ENCODE measurements around the gene CTAGE4.
"Not testable (repeated sequence)": the region's sequence is repeated elsewhere in the genome, so short reads cannot be mapped to it uniquely, and the experiment has no call there.

Gene CTAGE4, protein sequence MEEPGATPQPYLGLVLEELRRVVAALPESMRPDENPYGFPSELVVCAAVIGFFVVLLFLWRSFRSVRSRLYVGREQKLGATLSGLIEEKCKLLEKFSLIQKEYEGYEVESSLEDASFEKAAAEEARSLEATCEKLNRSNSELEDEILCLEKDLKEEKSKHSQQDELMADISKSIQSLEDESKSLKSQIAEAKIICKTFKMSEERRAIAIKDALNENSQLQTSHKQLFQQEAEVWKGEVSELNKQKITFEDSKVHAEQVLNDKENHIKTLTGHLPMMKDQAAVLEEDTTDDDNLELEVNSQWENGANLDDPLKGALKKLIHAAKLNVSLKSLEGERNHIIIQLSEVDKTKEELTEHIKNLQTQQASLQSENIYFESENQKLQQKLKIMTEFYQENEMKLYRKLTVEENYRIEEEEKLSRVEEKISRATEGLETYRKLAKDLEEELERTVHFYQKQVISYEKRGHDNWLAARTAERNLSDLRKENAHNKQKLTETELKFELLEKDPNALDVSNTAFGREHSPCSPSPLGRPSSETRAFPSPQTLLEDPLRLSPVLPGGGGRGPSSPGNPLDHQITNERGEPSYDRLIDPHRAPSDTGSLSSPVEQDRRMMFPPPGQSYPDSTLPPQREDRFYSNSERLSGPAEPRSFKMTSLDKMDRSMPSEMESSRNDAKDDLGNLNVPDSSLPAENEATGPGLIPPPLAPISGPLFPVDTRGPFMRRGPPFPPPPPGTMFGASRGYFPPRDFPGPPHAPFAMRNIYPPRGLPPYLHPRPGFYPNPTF

DNA sequence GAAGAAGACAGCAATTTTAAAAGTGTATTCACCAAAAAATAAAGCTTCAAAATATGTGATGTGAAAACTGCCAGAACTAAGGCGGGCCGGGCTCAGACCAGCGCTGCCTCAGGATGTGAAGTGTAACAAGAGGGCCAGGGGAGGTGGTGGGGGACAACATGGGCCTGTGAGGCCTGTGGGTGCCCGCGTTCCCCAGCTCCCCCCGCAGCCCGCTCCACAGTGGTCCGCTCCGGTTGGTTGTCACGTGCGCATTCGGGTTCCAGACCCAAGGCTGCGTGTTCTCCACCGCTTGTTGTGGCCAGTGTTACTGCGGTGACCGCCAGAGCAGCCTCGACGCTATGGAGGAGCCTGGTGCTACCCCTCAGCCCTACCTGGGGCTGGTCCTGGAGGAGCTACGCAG, at the start of gene CTAGE4:
Gene CTAGE4 (plus strand): TSS at position 301 of the 400 bp plus-strand sequence. CDS start 38 bp downstream, at position 339.
- not testable (repeated sequence) for DNase-seq

DNA sequence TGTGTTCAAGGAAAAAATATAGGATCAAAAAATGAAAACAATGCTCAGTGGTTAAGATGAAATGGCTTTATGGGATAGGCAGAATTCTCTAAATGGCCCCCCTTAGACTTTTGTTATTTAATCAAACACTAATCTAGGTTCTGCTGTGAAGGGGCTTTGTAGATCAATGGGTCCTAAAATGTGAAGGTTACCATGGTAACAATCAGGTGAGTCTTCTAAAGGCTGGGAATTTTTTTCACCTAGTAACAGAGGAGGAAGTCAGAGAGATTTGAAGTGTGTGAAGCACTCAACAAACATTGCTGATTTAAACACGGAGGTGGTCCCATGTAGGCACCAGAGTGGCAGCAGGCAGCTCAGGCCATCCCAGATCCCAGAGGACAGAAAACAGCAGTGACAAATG, 49.1 kb upstream of the CTAGE4 start:
- DNase-seq, result no peak

DNA sequence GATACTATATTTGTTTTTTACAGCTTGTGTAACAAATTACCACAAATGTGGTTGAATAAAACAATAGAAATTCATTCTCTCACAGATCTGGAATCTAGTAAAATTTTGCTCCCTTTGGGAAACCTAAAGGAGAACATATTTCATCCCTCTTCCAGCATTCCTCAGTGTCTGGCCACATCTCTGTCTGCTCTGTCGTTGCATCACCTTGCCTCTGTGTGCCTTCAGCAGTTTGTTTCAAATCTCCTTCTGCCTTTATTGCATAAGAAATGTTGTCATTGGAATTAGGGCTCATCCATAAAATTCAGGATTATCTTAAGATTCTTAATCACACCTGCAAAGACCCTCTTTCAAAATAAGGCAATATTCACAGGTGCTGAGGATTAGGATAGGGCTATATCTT, 45.8 kb upstream of the CTAGE4 start:
- DNase-seq, result no peak

DNA sequence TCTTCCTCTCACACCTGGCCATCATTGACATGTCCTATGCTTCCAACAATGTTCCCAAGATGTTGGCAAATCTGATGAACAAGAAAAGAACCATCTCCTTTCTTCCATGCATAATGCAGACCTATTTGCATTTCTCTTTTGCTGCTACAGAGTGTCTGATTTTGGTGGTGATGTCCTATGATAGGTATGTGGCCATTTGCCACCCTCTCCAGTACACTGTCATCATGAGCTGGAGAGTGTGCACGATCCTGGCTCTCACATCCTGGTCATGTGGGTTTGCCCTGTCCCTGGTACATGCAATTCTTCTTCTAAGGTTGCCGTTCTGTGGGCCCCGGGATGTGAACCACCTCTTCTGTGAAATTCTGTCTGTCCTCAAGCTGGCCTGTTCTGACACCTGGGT, 41.1 kb upstream of the CTAGE4 start:
- DNase-seq, result no peak

DNA sequence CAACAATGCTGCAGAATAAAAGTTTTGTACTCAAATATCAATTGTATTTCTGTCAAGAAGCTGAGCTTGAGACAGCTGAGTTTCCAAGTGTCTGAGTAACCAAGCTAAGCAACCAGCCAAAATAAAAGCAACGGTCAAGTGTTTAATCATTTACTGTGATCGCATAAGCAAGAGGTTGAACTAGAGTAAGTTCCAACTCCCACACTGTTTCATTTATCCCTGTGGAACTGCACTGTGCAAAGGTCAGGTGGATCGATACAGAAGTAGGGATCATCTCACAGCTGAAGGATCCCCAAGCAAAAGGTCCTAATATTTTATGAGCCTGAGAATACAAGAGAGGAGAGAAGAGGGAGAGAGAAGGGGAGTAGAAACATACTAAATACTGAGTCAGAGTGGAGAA, 38.8 kb upstream of the CTAGE4 start:
- DNase-seq, result no peak

DNA sequence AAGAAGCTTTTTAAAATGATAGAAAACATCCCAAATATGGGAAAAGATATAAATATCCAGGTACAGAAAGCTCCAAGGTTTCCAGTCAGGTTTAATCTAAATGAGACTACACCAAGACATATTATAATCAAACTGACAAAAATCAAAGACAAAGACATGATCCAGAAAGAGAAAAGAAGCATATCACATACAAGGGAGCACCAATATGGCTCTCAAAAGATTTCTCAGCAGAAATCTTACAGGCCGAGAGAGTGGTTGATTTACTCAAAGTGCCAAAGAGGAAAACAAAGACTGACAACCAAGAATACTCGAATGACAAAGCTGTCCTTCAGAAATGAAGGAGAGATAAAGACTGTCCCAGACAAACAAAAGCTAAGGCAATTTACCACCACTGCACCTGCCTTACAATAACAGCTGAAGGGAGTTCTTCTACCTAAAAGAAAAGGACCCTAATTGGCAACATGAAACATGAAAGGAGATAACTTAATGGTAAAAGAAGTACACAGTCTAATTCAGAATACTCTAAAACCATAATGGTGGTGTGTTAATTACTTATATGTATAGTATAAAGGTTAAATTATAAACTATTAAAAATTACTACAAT, 34.9 kb upstream of the CTAGE4 start:
- DNase-seq, result no peak

DNA sequence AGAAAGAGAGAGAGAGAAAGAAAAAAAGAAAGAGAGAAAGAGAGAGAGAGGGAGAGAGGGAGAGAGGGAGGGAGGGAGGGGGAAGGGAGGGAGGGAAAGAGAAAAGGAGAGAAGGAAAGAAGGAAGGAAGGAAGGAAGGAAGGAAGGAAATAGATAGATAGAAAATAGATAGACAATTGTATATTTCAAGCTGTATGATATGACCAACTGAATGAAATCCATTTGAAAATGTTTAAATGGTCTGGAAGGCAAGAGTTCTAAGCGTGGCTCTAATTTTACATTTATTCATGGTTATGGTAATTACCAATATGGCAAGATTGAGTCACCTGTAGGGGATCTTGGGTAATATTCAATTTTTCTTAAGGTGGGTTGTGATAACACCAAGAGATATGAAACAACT, 24.4 kb upstream of the CTAGE4 start:
- DNase-seq, result no peak

DNA sequence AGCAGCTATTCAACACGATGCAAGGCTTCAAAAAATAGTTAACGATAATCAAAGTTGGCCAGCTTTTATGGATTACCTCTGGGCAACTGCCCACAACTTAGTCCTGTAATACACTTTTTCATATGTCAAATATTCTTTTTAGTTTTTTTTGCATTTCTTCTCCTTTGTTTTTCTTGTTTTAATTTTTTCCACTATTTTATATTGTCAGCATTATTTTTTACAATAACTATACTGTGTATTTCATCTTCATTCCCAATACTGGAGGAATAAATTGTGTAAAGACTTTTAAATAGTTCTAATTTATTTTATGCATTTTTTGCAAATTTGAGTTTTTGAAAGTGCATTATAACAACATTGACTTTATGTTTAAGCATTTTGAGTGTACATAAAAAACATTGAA, 18.5 kb upstream of the CTAGE4 start:
- DNase-seq, result no peak

DNA sequence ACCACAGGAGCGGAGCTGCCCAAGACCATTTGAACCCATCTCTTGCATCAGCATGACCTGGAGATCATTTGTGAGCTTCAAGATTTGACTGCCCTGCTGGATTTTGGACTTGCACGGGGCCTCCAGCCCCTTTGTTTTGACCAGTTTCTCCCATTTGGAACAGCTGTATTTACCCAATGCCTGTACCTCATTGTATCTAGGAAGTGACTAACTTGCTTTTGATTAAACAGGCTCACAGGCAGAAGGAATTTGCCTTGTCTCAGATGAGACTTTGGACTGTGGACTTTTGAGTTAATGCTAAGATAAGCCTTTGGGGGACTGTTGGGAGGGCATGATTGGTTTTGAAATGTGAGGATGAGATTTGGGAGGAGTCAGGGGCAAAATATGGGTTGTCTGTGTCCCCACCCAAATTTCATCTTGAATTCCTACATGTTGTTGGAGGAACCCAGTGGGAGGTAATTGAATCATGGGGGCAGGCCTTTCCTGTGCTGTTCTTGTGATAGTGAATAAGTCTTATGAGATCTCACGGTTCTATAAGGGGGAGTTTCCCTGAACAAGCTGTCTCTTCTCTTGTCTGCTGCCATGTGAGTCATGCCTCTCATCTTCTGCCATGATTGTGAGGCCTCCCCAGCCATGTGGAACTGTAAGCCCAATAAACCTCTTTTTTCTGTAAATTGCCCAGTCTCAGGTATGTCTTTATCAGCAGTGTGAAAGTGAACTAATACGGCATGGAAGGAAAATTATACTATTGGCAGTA, 11.5 kb upstream of the CTAGE4 start:
- DNase-seq, result not testable (repeated sequence)

DNA sequence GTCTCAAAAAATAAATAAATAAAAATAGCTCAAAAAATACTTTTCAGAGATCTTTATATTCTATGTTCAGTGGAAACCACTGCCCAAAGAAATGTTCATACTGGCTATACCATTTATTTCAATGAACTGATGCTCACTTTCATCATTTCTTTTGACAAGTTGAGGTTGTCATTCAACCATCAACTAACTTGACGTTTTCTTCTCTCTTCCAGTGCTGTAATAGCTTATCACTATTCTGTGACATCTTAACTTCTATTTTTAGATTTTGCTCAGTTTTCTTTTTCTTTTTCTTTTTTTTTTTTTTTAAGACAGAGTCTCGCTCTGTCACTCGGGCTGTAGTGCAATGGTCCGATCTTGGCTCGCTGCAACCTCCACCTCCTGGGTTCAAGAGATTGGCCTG, 8.7 kb upstream of the CTAGE4 start:
- DNase-seq, result no peak

DNA sequence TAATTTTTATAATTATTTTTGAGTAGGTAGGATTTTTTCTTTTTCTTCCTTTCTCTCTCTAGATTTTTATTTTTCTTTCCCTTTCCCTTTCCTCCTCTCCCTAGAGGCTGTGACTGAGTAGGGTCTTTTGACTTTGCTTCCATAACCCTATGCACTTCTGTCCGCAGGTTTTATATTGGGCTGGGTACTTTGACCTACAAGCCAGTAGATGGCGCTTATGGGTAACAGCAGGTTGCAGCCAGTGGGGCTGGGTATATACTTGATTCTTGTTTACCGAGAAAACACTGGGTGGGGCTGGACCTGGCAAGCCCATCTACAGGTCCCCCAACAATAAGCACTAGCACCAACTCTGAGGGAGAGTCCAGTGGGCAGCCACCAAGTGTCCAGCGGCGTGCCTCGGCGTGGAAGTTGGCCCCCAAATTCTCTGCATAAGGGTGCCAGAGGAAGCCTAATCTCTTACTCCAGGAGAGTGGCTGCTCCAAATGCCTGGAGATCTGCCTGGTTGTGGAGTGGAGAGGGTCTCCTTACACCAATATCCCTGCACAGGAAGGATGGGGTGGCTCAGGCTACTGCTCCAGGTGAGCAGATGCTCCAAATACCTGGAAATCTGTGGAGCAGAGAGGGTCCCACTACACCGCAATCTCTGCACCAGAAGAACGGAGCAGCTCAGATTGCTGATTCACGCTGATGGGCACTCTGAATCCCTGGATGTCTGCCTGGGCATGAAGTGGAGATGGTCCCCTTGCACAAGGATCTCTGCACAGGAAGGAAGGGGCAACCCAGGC, 4.7 kb upstream of the CTAGE4 start:
- not testable (repeated sequence) for DNase-seq

DNA sequence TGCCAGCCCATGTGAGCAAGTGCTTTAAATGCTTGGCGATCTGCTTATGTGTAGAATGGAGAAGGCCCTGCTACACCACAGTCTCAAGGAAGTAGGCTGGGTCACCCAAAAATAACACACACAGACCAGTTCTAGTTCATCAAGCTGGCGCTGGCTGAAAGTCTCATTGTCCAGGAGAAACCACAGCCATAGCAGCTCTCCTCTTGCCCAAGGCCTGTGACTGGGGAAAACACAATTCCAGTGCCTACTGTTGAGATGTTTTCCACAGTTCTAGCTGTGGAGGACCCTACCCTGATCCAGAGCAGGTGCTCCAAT, 4.1 kb upstream of the CTAGE4 start:
- DNase-seq, result not testable (repeated sequence)

DNA sequence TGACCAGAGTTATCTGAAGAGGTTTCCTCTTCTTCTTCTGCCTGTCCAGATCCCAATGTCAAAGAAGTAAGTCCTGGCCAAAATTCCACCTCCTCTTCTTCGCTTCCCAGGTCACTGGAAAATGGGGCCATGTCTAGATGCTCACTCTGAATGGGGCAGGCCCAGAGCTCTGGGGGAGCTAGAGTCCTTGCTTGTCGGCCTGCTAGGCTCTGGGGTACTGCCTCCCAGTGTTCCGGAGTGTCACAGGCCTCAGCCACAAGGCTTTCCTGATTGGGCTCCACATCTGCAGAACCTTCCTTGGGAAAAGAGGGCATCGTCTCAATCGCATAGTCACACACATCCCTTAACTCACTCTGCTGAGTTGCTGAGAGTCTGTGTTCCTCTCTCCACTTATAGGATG, 4.6 kb downstream of the CTAGE4 start:
- DNase-seq, result not testable (repeated sequence)

DNA sequence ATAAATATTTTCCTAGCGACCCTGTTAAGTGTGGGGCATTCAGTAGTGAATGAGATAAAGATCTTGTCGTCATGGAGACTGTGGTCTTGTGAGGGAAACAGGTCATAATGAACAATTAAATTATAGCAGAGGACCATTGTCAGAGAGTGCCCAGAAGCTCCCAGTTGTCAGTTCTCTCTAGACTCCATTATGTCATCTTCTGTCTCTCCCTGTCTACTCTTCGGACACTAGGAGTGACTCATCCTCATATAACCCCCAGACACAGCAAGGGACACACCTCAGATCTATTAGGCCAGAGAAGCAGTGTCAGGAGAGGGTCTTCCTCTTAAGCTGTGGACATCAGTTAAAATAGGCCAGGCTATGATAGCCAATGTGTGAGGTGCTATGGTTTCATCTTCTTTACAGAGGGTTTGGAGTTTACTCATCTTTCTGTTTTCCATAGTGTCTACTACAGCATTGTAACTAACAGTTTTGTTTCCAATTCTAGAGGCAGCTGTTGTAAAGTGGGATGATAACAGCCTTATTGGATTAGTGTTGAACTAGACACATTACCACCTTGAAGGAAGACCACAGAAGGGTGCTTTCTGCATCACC, 5.4 kb downstream of the CTAGE4 start:
- DNase-seq, result not testable (repeated sequence)

DNA sequence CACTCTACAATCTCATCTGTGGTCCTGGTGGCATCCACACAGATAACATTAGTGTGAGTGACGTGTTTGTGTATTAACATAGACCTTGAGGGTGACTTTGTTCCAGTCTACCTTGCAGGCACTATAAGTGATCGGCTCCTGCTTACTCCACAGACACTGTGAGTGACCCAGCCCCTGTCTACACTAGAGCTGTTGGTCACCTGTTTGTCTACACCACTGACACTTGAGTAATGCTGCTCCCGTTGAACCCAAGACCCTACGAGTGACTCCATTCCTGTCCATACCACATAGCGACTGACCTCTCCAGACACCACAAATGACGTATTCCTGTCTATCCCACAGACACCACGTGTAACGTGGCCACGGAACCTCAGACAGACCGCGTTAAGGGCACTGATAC, 10.5 kb downstream of the CTAGE4 start:
- not testable (repeated sequence) for DNase-seq

DNA sequence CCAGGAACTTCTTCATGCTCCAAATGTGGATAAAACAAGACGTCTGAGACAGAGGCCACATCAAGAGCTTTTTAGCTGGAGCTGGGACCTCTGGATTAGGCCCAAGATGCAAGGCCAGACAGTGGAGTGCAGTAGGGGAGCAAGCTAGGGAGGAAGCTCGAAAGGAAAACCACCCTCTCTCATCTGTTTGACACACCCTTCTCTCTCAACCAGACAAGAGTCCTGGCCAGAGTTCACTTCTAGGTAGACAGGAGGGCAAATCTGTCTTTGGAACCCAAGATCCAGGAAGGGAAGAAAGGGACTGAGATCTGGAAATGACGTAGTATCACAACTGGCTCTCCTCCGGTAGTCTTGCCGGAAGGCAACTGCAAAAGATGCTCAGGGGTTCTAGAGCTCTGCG, 11.2 kb downstream of the CTAGE4 start:
- not testable (repeated sequence) for DNase-seq

DNA sequence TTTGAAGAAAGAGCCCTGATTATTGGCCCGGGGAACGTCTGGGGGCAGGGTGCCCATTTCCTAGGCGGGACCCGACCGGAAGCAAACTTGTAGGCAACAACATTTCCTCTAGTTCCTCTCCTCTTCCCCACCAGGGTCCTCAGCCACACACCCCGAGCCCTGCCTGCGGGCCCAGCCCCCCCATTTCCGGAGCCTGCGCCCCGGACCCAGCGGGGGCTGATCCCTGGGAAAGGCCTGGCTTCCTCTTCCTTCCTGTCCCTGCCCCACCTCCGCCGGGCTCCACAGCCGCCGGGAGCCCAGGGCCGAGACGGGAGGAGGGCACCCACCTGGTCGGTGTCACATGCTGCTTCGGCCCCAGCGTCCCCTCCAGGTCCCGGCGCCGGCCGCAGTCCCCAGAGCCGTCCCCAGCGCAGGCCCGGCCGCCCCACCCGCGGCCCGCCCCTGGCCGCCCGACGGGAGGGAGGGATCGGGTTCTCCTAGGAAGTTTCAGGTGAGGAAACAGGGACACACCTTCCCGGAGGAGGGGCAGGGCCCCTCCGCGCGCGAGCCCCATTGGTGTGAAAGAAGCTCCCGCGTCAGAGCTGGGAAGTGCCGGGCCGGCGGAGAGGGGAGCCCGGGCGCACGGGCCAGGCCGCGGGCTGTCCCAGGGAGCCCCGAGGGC, 12.1 kb downstream of the CTAGE4 start, which contains the start of gene ARHGEF35:
Gene ARHGEF35 (minus strand): TSS at position 622 of the 661 bp plus-strand sequence. CDS start 7,450 bp downstream, outside the sequence.
- not testable (repeated sequence) for DNase-seq

DNA sequence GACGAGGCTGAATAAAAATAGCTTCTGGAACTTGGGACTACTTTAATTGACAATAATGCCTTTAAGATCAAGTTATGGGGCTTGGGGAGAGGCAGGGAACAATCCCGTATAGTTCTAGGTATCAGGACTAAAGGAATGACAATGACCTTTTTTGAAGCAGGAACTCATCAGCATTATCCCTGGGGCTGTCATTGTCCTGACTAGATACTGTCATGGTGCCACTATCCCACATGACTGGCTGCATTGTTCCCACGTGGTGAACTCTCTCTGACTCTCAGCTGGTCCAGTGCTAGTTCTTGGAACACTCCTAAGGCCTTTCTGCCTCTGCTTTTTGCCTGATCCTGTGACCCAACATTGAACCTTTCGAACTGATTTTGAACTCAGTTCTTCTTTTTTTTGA, 15.7 kb downstream of the CTAGE4 start:
- not testable (repeated sequence) for DNase-seq

DNA sequence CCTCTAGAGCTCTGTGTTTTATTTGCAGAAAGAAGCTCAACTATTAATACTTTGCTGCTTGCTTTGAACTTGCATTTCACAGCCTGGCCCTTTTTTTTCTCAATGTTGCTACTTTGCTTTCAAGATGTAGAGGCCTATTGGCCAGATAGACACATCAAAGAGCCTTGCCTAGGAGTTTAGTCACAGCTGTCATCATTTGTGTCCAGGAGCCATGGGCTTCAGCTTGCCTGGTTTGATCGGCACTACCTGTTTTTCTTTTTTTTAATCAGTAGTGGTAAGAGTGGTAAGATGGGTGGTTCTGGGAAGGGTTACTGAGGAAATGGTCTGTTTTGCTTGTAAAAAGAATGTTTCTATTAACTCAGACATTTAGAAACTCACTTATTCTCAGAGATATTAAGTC, 18.7 kb downstream of the CTAGE4 start:
- DNase-seq, result not testable (repeated sequence)

DNA sequence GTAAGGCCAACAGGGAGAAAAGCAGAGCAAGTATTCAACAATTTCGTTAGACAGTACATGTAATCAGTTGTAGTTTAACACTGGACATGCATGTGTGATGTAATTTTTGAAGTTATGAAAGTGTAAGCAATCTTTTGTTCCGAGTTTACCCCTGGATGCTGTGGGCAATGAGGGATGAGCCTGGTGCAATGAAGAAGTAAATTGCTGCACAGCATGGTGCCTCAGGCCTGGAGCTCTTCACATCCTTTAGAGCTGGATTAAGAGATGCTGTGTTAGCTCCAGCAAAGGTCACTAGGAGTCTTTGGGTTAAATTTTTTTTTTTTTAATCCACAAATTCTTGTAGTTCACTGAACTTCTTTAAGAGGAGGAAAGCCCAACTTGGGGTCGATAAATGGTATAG, 19.8 kb downstream of the CTAGE4 start:
- not testable (repeated sequence) for DNase-seq

DNA sequence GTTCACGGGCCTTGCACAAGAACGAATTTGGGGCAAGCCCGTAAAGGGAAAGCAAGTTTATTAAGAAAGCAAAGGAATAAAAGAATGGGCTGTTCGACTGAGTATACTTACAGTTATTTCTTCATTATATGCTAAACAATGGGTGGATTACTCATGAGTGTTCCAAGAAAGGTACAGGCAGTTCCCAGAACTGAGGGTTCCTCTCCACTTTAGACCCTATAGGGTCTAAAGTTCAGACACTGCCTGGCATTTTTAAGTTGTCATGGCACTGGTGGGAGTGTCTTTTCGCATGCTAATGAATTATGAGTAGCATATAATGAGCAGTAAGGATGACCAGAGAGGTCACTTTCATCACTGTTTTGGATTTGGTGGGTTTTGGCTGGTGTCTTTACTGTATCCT, 22.0 kb downstream of the CTAGE4 start:
- DNase-seq, result not testable (repeated sequence)
